Uterus (tissue), 4 donors: Measurements from ENCODE around the gene CYP4F2. TPM values are rescaled to one million over a fixed set of nuclear protein-coding genes. Genes with fewer than 3 reads are reported as not detected.
"Not testable (repeated sequence)": the region's sequence is repeated elsewhere in the genome, so short reads cannot be mapped to it uniquely, and the experiment has no call there.

ENCODE experiments used
- DNase-seq, 2 donors: peaks; one replicate each; pipeline ENCODE4 v3.0.0-alpha.2; 2019 to 2020
- H3K27ac ChIP-seq, 2 donors: fragments of 200-600 bp; sonication (generic); 1 replicate in 1 of 2; 2 replicates in 1 of 2; pipeline ENCODE4 v1.5.1; 2016 to 2018
- H3K27me3 ChIP-seq, 2 donors: fragments of 200-600 bp; sonication (generic); one replicate each; pipeline ENCODE4 v1.5.1; 2018 to 2019; ENCODE audit warnings: control low read depth in 1 of 2
- H3K36me3 ChIP-seq, 2 donors: fragments of 200-600 bp; sonication (generic); one replicate each; pipeline ENCODE4 v1.5.1; 2019; ENCODE audit warnings: control low read depth in 1 of 2
- H3K4me1 ChIP-seq, 2 donors: fragments of 200-600 bp; sonication (generic); one replicate each; pipeline ENCODE4 v1.5.1; 2018 to 2019; ENCODE audit warnings: control low read depth in 1 of 2
- H3K4me3 ChIP-seq, 2 donors: fragments of 200-600 bp; sonication (generic); 1 replicate in 1 of 2; 2 replicates in 1 of 2; pipeline ENCODE4 v1.5.1; 2018 to 2019; ENCODE audit warnings: mild to moderate bottlenecking in 1 of 2
- H3K9me3 ChIP-seq, 2 donors: fragments of 200-600 bp; sonication (generic); one replicate each; pipeline ENCODE4 v1.5.1; 2019; ENCODE audit warnings: control low read depth in 1 of 2
- POLR2A ChIP-seq, 2 donors: fragments of 450-650 bp; IDR thresholded peaks; one replicate each; pipeline ENCODE4 v1.6.1; 2016; ENCODE audit warnings: antibody characterized with exemption in 2 of 2, mild to moderate bottlenecking in 1 of 2, moderate library complexity in 1 of 2
- intact Hi-C: fragments of 100-400 bp; cut with DNase I; formaldehyde crosslinking; loops from one replicate; pipeline ENCODE4 v1.15.1; 2023; ENCODE audit warnings: low total_unique reads
- total RNA-seq, 4 donors: library from RNA; depleted of rRNA in 3 of 4; stranded (reverse); fragments of >200 nt in 3 of 4; gene quantifications; one replicate each; pipeline versions ENCODE4 v1.1.0 to v1.2.4, GENCODE V29; 2014 to 2023
- TF ChIP-seq, protein P1 (sequence below), 4 experiments: fragments of 200-600 bp in 2 of 4; fragments of 450-650 bp in 2 of 4; sonication (generic) in 2 of 4; IDR thresholded peaks; one replicate each; pipeline ENCODE4 v1.5.1; 2016 to 2019; ENCODE audit warnings: antibody characterized with exemption in 4 of 4, mild to moderate bottlenecking in 2 of 4, moderate library complexity in 1 of 4
- donor health status: DM: yes; HTN: yes; CAD: no.

CYP4F2 gene
- total RNA-seq, 4 donors from 2014 or later: 0.14 TPM; not detected in 3

GRCh38 chr19:15936173-15936572 is 38.3 kb upstream of the CYP4F2 start:
- Histone ChIP-seq H3K9me3 (no peaks in the 10 kb centered on the region), H3K27me3 (peaks cover 0 to under 1% of the 10 kb centered on the region in 2 donors), H3K36me3 (no peaks in the 10 kb centered on the region), H3K4me3 (no peak overlapping the region), H3K4me1 (no peaks in the 10 kb centered on the region), H3K27ac (no peak overlapping the region)
- intact Hi-C loops: no loop called here
- TF ChIP-seq, protein P1, sequence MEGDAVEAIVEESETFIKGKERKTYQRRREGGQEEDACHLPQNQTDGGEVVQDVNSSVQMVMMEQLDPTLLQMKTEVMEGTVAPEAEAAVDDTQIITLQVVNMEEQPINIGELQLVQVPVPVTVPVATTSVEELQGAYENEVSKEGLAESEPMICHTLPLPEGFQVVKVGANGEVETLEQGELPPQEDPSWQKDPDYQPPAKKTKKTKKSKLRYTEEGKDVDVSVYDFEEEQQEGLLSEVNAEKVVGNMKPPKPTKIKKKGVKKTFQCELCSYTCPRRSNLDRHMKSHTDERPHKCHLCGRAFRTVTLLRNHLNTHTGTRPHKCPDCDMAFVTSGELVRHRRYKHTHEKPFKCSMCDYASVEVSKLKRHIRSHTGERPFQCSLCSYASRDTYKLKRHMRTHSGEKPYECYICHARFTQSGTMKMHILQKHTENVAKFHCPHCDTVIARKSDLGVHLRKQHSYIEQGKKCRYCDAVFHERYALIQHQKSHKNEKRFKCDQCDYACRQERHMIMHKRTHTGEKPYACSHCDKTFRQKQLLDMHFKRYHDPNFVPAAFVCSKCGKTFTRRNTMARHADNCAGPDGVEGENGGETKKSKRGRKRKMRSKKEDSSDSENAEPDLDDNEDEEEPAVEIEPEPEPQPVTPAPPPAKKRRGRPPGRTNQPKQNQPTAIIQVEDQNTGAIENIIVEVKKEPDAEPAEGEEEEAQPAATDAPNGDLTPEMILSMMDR (IDR thresholded peaks at IDR 0.05): no peak
- no peak for TF ChIP-seq POLR2A (IDR thresholded peaks at IDR 0.05)
- no peak for DNase-seq

GRCh38 chr19:15935167-15935702 is 37.4 kb upstream of the CYP4F2 start:
- no peaks in the 10 kb centered on the region for H3K4me1 ChIP-seq
- H3K27me3 ChIP-seq: peaks cover 0 to 9% of the 10 kb centered on the region in 2 donors
- H3K27ac ChIP-seq: no peak overlapping the region
- no peak for TF ChIP-seq POLR2A (IDR thresholded peaks at IDR 0.05)
- TF ChIP-seq, protein P1 (IDR thresholded peaks at IDR 0.05): no peak
- no peak for DNase-seq
- intact Hi-C loops: no loop called here
- H3K36me3 ChIP-seq: no peaks in the 10 kb centered on the region
- no peak overlapping the region for H3K4me3 ChIP-seq
- no peaks in the 10 kb centered on the region for H3K9me3 ChIP-seq

DNA sequence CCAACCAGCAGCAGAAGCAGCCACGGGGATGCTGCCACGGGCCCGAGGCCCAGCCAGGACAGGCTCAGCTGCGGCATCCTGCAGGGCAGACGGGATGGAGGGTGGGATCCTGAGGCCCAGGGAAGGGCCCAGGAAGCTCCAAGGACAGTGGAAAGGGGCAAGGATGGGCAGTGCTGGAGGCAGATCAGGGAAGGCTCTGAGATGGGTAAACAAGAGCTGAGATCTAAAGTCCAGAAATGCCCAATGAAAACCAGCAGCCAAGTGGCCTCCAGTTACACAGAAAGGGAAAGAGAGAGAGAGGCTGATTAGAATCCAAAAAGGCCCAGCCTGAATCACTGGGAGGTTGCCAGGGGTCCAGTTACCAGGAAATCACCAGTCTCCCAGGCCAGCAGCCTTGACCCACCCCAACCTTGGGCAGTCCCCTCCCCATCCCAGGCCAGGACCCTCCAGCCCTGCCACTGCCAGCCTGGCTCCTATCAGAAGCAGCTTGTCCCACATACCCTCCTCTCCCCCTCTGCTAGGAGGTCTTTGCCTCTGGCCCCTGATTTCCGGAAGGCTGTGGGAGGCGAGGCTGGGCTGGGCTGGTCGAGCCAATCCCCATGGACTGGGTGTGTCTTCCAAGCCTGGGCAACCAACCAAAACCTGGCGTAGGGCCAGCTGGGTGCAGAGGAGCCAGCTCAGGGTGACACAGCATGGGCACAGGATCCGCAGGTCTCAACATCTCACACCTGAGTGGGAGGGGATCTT is 36.6 kb upstream of the CYP4F2 start, which contains the start of gene CYP4F11:
Gene CYP4F11, minus strand, starts transcription at position 198 of the 747 bp plus-strand sequence. Its CDS starts 121 bp downstream, at position 77.
- intact Hi-C loops: no loop called here
- peaks cover 0 to 10% of the 10 kb centered on the region in 2 donors for H3K27me3 ChIP-seq
- no peak within 1 kb of the TSS for H3K27ac ChIP-seq
- H3K4me1 ChIP-seq: no peaks in the 10 kb centered on the region
- no peaks in the 10 kb centered on the region for H3K36me3 ChIP-seq
- no peak for TF ChIP-seq POLR2A (IDR thresholded peaks at IDR 0.05)
- TF ChIP-seq, protein P1 (IDR thresholded peaks at IDR 0.05): no peak
- H3K4me3 ChIP-seq: no peak within 1 kb of the TSS
- no peaks in the 10 kb centered on the region for H3K9me3 ChIP-seq
- peak in 1 of 2 donors; percentile 30 for DNase-seq

DNA sequence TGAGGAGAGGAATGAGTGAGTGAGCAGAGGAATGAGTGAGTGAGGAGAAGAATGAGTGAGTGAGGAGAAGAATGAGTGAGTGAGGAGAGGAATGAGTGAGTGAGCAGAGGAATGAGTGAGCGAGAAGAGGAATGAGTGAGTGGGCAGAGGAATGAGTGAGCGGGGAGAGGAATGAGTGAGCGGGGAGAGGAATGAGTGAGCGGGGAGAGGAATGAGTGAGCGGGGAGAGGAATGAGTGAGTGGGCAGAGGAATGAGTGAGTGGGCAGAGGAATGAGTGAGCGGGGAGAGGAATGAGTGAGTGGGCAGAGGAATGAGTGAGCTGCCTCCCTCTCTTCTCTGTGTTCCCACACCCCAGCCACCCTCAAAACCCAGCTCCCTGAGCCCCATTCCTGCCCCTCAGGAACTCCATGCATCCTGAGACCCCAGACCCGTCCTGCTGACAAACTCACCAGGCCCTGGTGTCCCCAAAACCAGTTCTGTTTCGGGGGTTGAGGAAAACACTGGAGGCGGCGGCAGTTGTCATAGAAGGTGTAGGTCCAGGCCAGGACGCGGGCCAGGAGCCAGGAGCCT is 36.0 kb upstream of the CYP4F2 start:
- H3K27ac ChIP-seq, intact Hi-C loops, H3K9me3 ChIP-seq, H3K36me3 ChIP-seq, H3K4me1 ChIP-seq, DNase-seq, H3K4me3 ChIP-seq: not testable (repeated sequence)
- peaks cover 0 to 17% of the 10 kb centered on the region in 2 donors for H3K27me3 ChIP-seq

DNA sequence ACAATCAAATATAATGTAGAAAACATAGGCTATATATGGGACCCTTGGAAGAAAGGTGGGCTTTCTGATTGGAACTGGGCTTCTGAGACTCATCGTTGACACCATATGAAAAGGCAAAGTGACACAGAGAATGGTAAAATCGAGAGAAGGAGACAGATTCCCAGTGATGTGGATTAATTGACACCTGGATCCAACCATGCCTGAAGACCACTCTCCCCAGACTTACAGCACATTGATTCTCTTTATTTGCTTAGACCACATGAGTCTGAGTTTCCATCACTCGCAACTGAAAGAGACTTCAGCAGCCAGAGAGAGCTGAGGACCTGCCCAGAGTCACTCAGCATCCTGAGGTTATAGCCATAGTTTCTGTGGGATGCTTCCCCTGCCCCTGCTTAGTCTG is 30.4 kb upstream of the CYP4F2 start:
- H3K4me3 ChIP-seq: no peak overlapping the region
- peaks cover 0 to 23% of the 10 kb centered on the region in 2 donors for H3K27me3 ChIP-seq
- intact Hi-C loops: no loop called here
- DNase-seq: no peak
- no peak overlapping the region for H3K27ac ChIP-seq
- no peak for TF ChIP-seq POLR2A (IDR thresholded peaks at IDR 0.05)
- TF ChIP-seq, protein P1 (IDR thresholded peaks at IDR 0.05): no peak
- no peaks in the 10 kb centered on the region for H3K4me1 ChIP-seq
- H3K36me3 ChIP-seq: no peaks in the 10 kb centered on the region
- no peaks in the 10 kb centered on the region for H3K9me3 ChIP-seq
